Measurements from ENCODE around the gene RAB12. TPM values are rescaled to one million over a fixed set of nuclear protein-coding genes. Genes with fewer than 3 reads are reported as not detected.

Gene RAB12
- total RNA-seq, 1 experiment from 2014 or later: 79.4 TPM

GRCh38 chr18:8630546-8630945 is 21.3 kb downstream of the RAB12 start:
- Histone ChIP-seq H3K4me1 (replicated peaks; ENCODE audit: insufficient read depth) (no peaks in the 10 kb centered on the region), H3K4me2 (no peak overlapping the region), H4K20me1 (ENCODE audit: insufficient read depth) (peaks cover 45% of the 10 kb centered on the region), H3K27me3 (ENCODE audit: insufficient read depth, low read depth) (no peaks in the 10 kb centered on the region), H3K4me3 (no peak overlapping the region), H3F3A (ENCODE audit: insufficient read depth, low read depth) (no peaks in the 10 kb centered on the region), H3K9me3 (ENCODE audit: insufficient read depth, low read depth) (no peaks in the 10 kb centered on the region), H3K27ac (no peak overlapping the region), H2AFZ (no peak overlapping the region), H3K36me3 (ENCODE audit: low read depth) (0 out of 2 replicates have a peak, but pooled peaks cover 29% of the 10 kb centered on the region), H3K79me2 (ENCODE audit: low read depth) (peaks cover 49% of the 10 kb centered on the region), H3K9me2 (ENCODE audit: insufficient read depth) (no peaks in the 10 kb centered on the region)
- POLR2A ChIA-PET (ENCODE audit: unreplicated experiment): no interaction called here
- no TSS peak for BruUV-seq (replicated peaks)
- CTCF ChIA-PET: no interaction called here
- TF ChIP-seq CTCF (conservative IDR thresholded peaks at IDR 0.05) (no peak), EZH2 (IDR thresholded peaks at IDR 0.05; ENCODE audit: low read depth) (no peak)
- DNase-seq: no peak
- intact Hi-C loops (cut with micrococcal nuclease; ENCODE audit: unreplicated experiment): no loop called here

- Histone ChIP-seq H3K4me1 (replicated peaks; ENCODE audit: insufficient read depth) (no peaks in the 10 kb centered on the region), H2AFZ (no peak overlapping the region), H3K9me3 (ENCODE audit: insufficient read depth, low read depth) (no peaks in the 10 kb centered on the region), H3K27ac (no peak overlapping the region), H3K4me2 (no peak overlapping the region), H3K36me3 (ENCODE audit: low read depth) (0 out of 2 replicates have a peak, but pooled peaks cover 29% of the 10 kb centered on the region), H3K4me3 (no peak overlapping the region), H3F3A (ENCODE audit: insufficient read depth, low read depth) (no peaks in the 10 kb centered on the region), H3K9me2 (ENCODE audit: insufficient read depth) (no peaks in the 10 kb centered on the region), H4K20me1 (ENCODE audit: insufficient read depth) (peaks cover 45% of the 10 kb centered on the region), H3K27me3 (ENCODE audit: insufficient read depth, low read depth) (no peaks in the 10 kb centered on the region), H3K79me2 (ENCODE audit: low read depth) (peaks cover 42% of the 10 kb centered on the region)
- POLR2A ChIA-PET (ENCODE audit: unreplicated experiment): no interaction called here
- DNase-seq: no peak
- CTCF ChIA-PET: no interaction called here
- BruUV-seq (replicated peaks): no TSS peak
- intact Hi-C loops (cut with micrococcal nuclease; ENCODE audit: unreplicated experiment): no loop called here
- no peak for TF ChIP-seq EZH2 (IDR thresholded peaks at IDR 0.05; ENCODE audit: low read depth)
- TF ChIP-seq CTCF (conservative IDR thresholded peaks at IDR 0.05): no peak
These were observed 22.0 kb downstream of the RAB12 start for GRCh38 chr18:8631265-8631664.

- H3K27me3 ChIP-seq (ENCODE audit: insufficient read depth, low read depth): no peaks in the 10 kb centered on the region
- no TSS peak for BruUV-seq (replicated peaks)
- H3K79me2 ChIP-seq (ENCODE audit: low read depth): peaks cover 38% of the 10 kb centered on the region
- no peak for TF ChIP-seq EZH2 (IDR thresholded peaks at IDR 0.05; ENCODE audit: low read depth)
- TF ChIP-seq CTCF (conservative IDR thresholded peaks at IDR 0.05): no peak
- H3K9me2 ChIP-seq (ENCODE audit: insufficient read depth): no peaks in the 10 kb centered on the region
- H3K4me1 ChIP-seq (replicated peaks; ENCODE audit: insufficient read depth): no peaks in the 10 kb centered on the region
- H3K36me3 ChIP-seq (ENCODE audit: low read depth): 0 out of 2 replicates have a peak, but pooled peaks cover 34% of the 10 kb centered on the region
- ChIA-PET POLR2A (ENCODE audit: unreplicated experiment) (no interaction called here), CTCF (no interaction called here)
- no peaks in the 10 kb centered on the region for H3K9me3 ChIP-seq (ENCODE audit: insufficient read depth, low read depth)
- no peak overlapping the region for H3K4me3 ChIP-seq
- no peak for DNase-seq
- intact Hi-C loops (cut with micrococcal nuclease; ENCODE audit: unreplicated experiment): no loop called here
- H3F3A ChIP-seq (ENCODE audit: insufficient read depth, low read depth): no peaks in the 10 kb centered on the region
- H4K20me1 ChIP-seq (ENCODE audit: insufficient read depth): peaks cover 39% of the 10 kb centered on the region
- H3K27ac ChIP-seq: no peak overlapping the region
- no peak overlapping the region for H2AFZ ChIP-seq
- no peak overlapping the region for H3K4me2 ChIP-seq
These were observed 23.1 kb downstream of the RAB12 start for GRCh38 chr18:8632386-8632785.
